NCI-H187 treated with DMSO at 0.1 percent for 48 hours (cell line): ENCODE measurements around the gene FRMPD2.
"Not testable (repeated sequence)": the region's sequence is repeated elsewhere in the genome, so short reads cannot be mapped to it uniquely, and the experiment has no call there.

Experiments
- DNase-seq: peaks from one replicate; lab custom pipeline; 2025; lab: John Stamatoyannopoulos, UW

Gene FRMPD2

GRCh38 chr10:48197236-48197899 lies 77.1 kb downstream of the FRMPD2 start:
- no peak for DNase-seq

GRCh38 chr10:48195803-48196202 lies 78.7 kb downstream of the FRMPD2 start:
- no peak for DNase-seq

- no peak for DNase-seq
Measured at GRCh38 chr10:48194830-48195229, 79.7 kb downstream of the FRMPD2 start.

GRCh38 chr10:48193556-48193955 lies 80.9 kb downstream of the FRMPD2 start:
- DNase-seq: no peak

GRCh38 chr10:48192881-48193450 lies 81.5 kb downstream of the FRMPD2 start:
- no peak for DNase-seq

GRCh38 chr10:48187713-48188485 lies 86.6 kb downstream of the FRMPD2 start:
- DNase-seq: no peak

GRCh38 chr10:48187126-48187525 lies 87.4 kb downstream of the FRMPD2 start:
- no peak for DNase-seq

GRCh38 chr10:48186264-48186804 lies 88.2 kb downstream of the FRMPD2 start:
- not testable (repeated sequence) for DNase-seq

- DNase-seq: no peak
Measured at GRCh38 chr10:48184224-48184623, 90.3 kb downstream of the FRMPD2 start.

- DNase-seq: not testable (repeated sequence)
Measured at GRCh38 chr10:48172715-48173114, 101.8 kb downstream of the FRMPD2 start.

- not testable (repeated sequence) for DNase-seq
Measured at GRCh38 chr10:48160670-48161069, 113.8 kb downstream of the FRMPD2 start.

GRCh38 chr10:48160163-48160562 lies 114.3 kb downstream of the FRMPD2 start:
- not testable (repeated sequence) for DNase-seq

- not testable (repeated sequence) for DNase-seq
Measured at GRCh38 chr10:48154211-48155140, 120.0 kb downstream of the FRMPD2 start.

- not testable (repeated sequence) for DNase-seq
Measured at GRCh38 chr10:48147643-48148042, 126.9 kb downstream of the FRMPD2 start.

GRCh38 chr10:48143721-48144642 lies 130.5 kb downstream of the FRMPD2 start:
- DNase-seq: not testable (repeated sequence)

GRCh38 chr10:48140949-48141348 lies 133.5 kb downstream of the FRMPD2 start:
- DNase-seq: not testable (repeated sequence)

- not testable (repeated sequence) for DNase-seq
Measured at GRCh38 chr10:48139953-48140850, 134.3 kb downstream of the FRMPD2 start.

GRCh38 chr10:48128954-48129353 lies 145.5 kb downstream of the FRMPD2 start:
- DNase-seq: not testable (repeated sequence)

- not testable (repeated sequence) for DNase-seq
Measured at GRCh38 chr10:48126251-48126650, 148.2 kb downstream of the FRMPD2 start.
